Common myeloid progenitor, CD34-positive (primary cell): ENCODE measurements around the gene CTF1.
A peak's percentile ranks its signal among the peaks of the same experiment; 100 is the strongest.

ENCODE experiments used
- CTCF ChIA-PET: fragments of 350-600 bp; sonication (Branson Sonifier 250); formaldehyde crosslinking; loops from one replicate; lab custom pipeline; 2021; ENCODE audit warnings: antibody characterized with exemption; lab: Charles Lee
- POLR2A ChIA-PET: fragments of 350-600 bp; sonication (Branson Sonifier 250); formaldehyde crosslinking; loops from one replicate; lab custom pipeline; 2021; ENCODE audit warnings: antibody characterized with exemption; lab: Charles Lee
- DNase-seq, 3 donors: peaks; one replicate each; pipeline versions ENCODE4 v3.0.0 to v3.0.0-alpha.2; 2013
- H3K27ac ChIP-seq, 2 experiments: 1 replicate in 1 of 2; 2 replicates in 1 of 2; pipeline ENCODE4 v1.7.0; 2013; ENCODE audit warnings: inconsistent platforms in 2 of 2, low read length in 2 of 2, mild to moderate bottlenecking in 2 of 2, low read depth in 1 of 2, moderate library complexity in 1 of 2; ENCODE audit not compliant: severe bottlenecking in 2 of 2, insufficient read depth in 1 of 2, poor library complexity in 1 of 2
- H3K27me3 ChIP-seq, 5 experiments: replicated peaks in 2 of 5; 1 replicate in 3 of 5; 2 replicates in 2 of 5; pipeline versions ENCODE4 v1.6.1 to v1.7.0; 2013; ENCODE audit warnings: low read length in 4 of 5, mild to moderate bottlenecking in 2 of 5, moderate library complexity in 2 of 5, inconsistent platforms in 1 of 5; ENCODE audit not compliant: insufficient read depth in 5 of 5, control insufficient read depth in 4 of 5
- H3K36me3 ChIP-seq, 4 experiments: 1 replicate in 2 of 4; 2 replicates in 2 of 4; pipeline versions ENCODE4 v1.6.1 to v1.7.0; 2013; ENCODE audit warnings: low read length in 3 of 4, control low read depth in 1 of 4, mild to moderate bottlenecking in 1 of 4; ENCODE audit not compliant: control insufficient read depth in 4 of 4, insufficient read depth in 4 of 4
- H3K4me1 ChIP-seq, 4 experiments: 1 replicate in 3 of 4; 2 replicates in 1 of 4; pipeline versions ENCODE4 v1.6.1 to v1.7.1; 2013; ENCODE audit warnings: low read length in 3 of 4, mild to moderate bottlenecking in 3 of 4, control low read depth in 1 of 4, inconsistent platforms in 1 of 4, moderate library complexity in 1 of 4; ENCODE audit not compliant: control insufficient read depth in 4 of 4, insufficient read depth in 4 of 4; ENCODE audit errors: control extremely low read depth in 1 of 4
- H3K4me3 ChIP-seq, 7 experiments: 1 replicate in 4 of 7; 2 replicates in 3 of 7; pipeline versions ENCODE4 v1.5.1 to v1.7.0; 2013; ENCODE audit warnings: mild to moderate bottlenecking in 7 of 7, low read length in 6 of 7, moderate library complexity in 6 of 7, inconsistent platforms in 2 of 7, low read depth in 2 of 7, control low read depth in 1 of 7; ENCODE audit not compliant: insufficient read depth in 4 of 7, control insufficient read depth in 1 of 7; ENCODE audit errors: extremely low read depth in 1 of 7
- H3K9me3 ChIP-seq, 5 experiments: 1 replicate in 4 of 5; 2 replicates in 1 of 5; pipeline versions ENCODE4 v1.6.1 to v1.7.1; 2013; ENCODE audit warnings: low read length in 4 of 5, mild to moderate bottlenecking in 2 of 5, inconsistent platforms in 1 of 5, low read depth in 1 of 5, moderate library complexity in 1 of 5; ENCODE audit not compliant: control insufficient read depth in 4 of 5, insufficient read depth in 2 of 5; ENCODE audit errors: control extremely low read depth in 1 of 5
- WGBS: methylation state at CpG from one replicate; pipeline ENCODE4 v1.1.5; 2013; ENCODE audit not compliant: insufficient coverage; 5-methylcytosine and 5-hydroxymethylcytosine counted together

CTF1 gene

GRCh38 chr16:30926937-30927788 lies 30.7 kb downstream of the CTF1 start:
- DNase-seq: no peak
- H3K4me3 ChIP-seq: no peak overlapping the region
- H3K4me1 ChIP-seq: peaks cover 0 to 23% (median 22%) of the 10 kb centered on the region in 4 experiments
- H3K27me3 ChIP-seq: no peaks in the 10 kb centered on the region
- ChIA-PET CTCF (interaction anchor here (2.4 to 9.9 kb wide), 2 partner anchors 12 to 27 kb away, joined by 8 to 98 read pairs; no protein-coding TSS in a partner anchor), POLR2A (no interaction called here)
- H3K9me3 ChIP-seq: no peaks in the 10 kb centered on the region
- H3K27ac ChIP-seq: no peak overlapping the region
- peaks cover 8 to 59% (median 34%) of the 10 kb centered on the region in 4 experiments for H3K36me3 ChIP-seq
- 95% methylated on average over 16 of the region's 22 CpGs for WGBS

DNA sequence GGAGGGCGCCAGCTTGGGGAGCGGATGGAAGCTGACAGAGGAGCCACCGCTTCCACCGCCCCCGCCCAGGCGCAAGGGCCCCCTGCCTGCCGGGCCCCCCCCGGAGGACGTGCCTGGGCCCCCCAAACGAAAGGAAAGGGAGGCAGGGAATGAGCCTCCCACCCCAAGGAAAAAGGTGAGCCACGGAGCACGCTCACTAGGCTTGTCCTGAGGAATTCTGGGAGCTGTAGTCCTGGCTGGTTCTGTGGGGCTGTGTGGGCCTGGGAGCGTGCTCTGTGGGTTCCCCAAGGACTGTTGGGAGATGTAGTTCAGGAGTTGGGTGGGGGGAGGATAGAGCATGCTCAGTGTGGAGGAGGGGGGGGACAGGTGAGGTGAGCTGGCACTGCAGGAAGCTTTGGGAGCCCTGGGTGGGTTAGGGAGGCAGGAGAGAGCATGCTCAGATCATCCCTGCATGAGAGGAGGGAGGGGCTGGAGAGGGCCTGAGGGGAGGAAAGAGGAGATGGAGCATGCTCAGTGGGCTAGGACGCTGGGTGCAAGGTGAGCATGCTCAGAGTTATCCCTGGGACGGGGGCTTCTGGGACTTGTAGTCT lies 31.5 kb downstream of the CTF1 start:
- Histone ChIP-seq H3K36me3 (peaks cover 8 to 64% (median 37%) of the 10 kb centered on the region in 4 experiments), H3K4me1 (peaks cover 0 to 23% (median 21%) of the 10 kb centered on the region in 4 experiments), H3K27ac (no peak overlapping the region), H3K27me3 (no peaks in the 10 kb centered on the region), H3K4me3 (no peak overlapping the region), H3K9me3 (no peaks in the 10 kb centered on the region)
- POLR2A ChIA-PET: no interaction called here
- CTCF ChIA-PET: interaction anchor here (2.4 to 9.9 kb wide), 2 partner anchors 12 to 26 kb away, joined by 8 to 98 read pairs; no protein-coding TSS in a partner anchor
- peak in 2 of 3 donors; percentile 67 to 69 for DNase-seq
- WGBS: 82% methylated on average over 10 of the region's 15 CpGs

DNA sequence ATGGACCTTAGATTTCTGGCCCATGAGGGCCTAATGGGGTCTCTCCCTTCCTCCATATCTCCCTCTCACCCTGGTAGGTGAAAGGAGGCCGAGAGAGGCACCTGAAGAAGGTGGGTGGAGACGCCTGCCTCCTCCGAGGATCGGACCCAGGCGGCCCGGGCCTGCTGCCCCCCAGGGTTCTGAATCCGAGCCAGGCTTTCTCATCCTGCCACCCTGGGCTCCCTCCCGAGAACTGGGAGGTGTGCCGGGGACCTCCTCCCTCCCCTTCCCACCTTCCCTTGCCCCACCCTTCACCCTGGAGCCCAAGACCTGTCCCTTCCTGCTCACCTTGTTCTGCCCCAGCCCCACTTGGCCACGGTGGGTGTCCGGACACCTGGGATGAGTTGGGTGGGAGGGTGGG lies 32.0 kb downstream of the CTF1 start:
- POLR2A ChIA-PET: no interaction called here
- H3K4me3 ChIP-seq: no peak overlapping the region
- no peaks in the 10 kb centered on the region for H3K27me3 ChIP-seq
- H3K27ac ChIP-seq: no peak overlapping the region
- WGBS: 93% methylated on average over 5 of the region's 11 CpGs
- no peaks in the 10 kb centered on the region for H3K9me3 ChIP-seq
- H3K36me3 ChIP-seq: peaks cover 8 to 64% (median 38%) of the 10 kb centered on the region in 4 experiments
- CTCF ChIA-PET: interaction anchor here (9.9 kb wide), 1 partner anchor 11 kb away, joined by 98 read pairs; no protein-coding TSS in a partner anchor
- H3K4me1 ChIP-seq: peaks cover 0 to 23% (median 21%) of the 10 kb centered on the region in 4 experiments
- DNase-seq: no peak

GRCh38 chr16:30929167-30929566 lies 32.8 kb downstream of the CTF1 start:
- POLR2A ChIA-PET: no interaction called here
- WGBS: 92% methylated on average over 7 of the region's 7 CpGs

GRCh38 chr16:30930160-30930571 lies 33.8 kb downstream of the CTF1 start:
- Histone ChIP-seq H3K4me3 (no peak overlapping the region), H3K27ac (no peak overlapping the region), H3K9me3 (no peaks in the 10 kb centered on the region), H3K36me3 (peaks cover 9 to 72% (median 38%) of the 10 kb centered on the region in 4 experiments), H3K27me3 (no peaks in the 10 kb centered on the region), H3K4me1 (peaks cover 0 to 19% (median 18%) of the 10 kb centered on the region in 4 experiments)
- ChIA-PET POLR2A (no interaction called here), CTCF (interaction anchor here (9.9 kb wide), 1 partner anchor 9 kb away, joined by 98 read pairs; no protein-coding TSS in a partner anchor)
- WGBS: 96% methylated on average over 31 of the region's 35 CpGs
- DNase-seq: no peak

More at GRCh38 chr16:30929167-30929566, 32.8 kb downstream of the CTF1 start:
- no peaks in the 10 kb centered on the region for H3K27me3 ChIP-seq
- no peak overlapping the region for H3K27ac ChIP-seq
- H3K9me3 ChIP-seq: no peaks in the 10 kb centered on the region
- H3K36me3 ChIP-seq: peaks cover 8 to 66% (median 38%) of the 10 kb centered on the region in 4 experiments
- H3K4me1 ChIP-seq: peaks cover 0 to 21% (median 20%) of the 10 kb centered on the region in 4 experiments
- DNase-seq: no peak
- H3K4me3 ChIP-seq: no peak overlapping the region
- CTCF ChIA-PET: interaction anchor here (9.9 kb wide), 1 partner anchor 10 kb away, joined by 98 read pairs; no protein-coding TSS in a partner anchor

GRCh38 chr16:30931068-30931650 lies 34.7 kb downstream of the CTF1 start:
- ChIA-PET CTCF (interaction anchor here (9.9 kb wide), 1 partner anchor 8 kb away, joined by 98 read pairs; no protein-coding TSS in a partner anchor), POLR2A (no interaction called here)
- Histone ChIP-seq H3K27me3 (no peaks in the 10 kb centered on the region), H3K4me1 (peaks cover 0 to 19% (median 15%) of the 10 kb centered on the region in 4 experiments), H3K27ac (no peak overlapping the region), H3K9me3 (no peaks in the 10 kb centered on the region), H3K36me3 (peaks cover 9 to 68% (median 37%) of the 10 kb centered on the region in 4 experiments), H3K4me3 (no peak overlapping the region)
- DNase-seq: no peak
- WGBS: 86% methylated on average over 10 of the region's 12 CpGs
